Right lung (tissue), 5 donors: ENCODE data around the gene CYP26C1. TPM values are rescaled to one million over a fixed set of nuclear protein-coding genes. Genes with fewer than 3 reads are reported as not detected.

Source experiments
- DNase-seq, 2 donors: peaks; one replicate each; pipeline ENCODE4 v3.0.0-alpha.2; 2013
- polyA plus RNA-seq, 5 donors: library from polyadenylated mRNA; unstranded; fragments of 120-200 nt; gene quantifications; one replicate each; pipeline versions ENCODE4 v1.2.1 to v1.2.3, GENCODE V29; 2013; ENCODE audit warnings: inconsistent platforms in 1 of 5, low replicate concordance in 1 of 5; ENCODE audit not compliant: insufficient read length in 5 of 5, insufficient read depth in 1 of 5

Gene CYP26C1
- polyA plus RNA-seq, 5 donors = 0.04 to 0.16 (median 0.06) TPM; not detected in 1

GRCh38 chr10:93063977-93064660, 3.5 kb downstream of the CYP26C1 start:
- no peak for DNase-seq

- DNase-seq = no peak
These were observed 4.5 kb downstream of the CYP26C1 start for GRCh38 chr10:93064874-93065660.

- DNase-seq = no peak
These were observed 5.3 kb downstream of the CYP26C1 start for GRCh38 chr10:93065675-93066543.

GRCh38 chr10:93066544-93066913, 5.9 kb downstream of the CYP26C1 start:
- DNase-seq = no peak

- DNase-seq = no peak
These were observed 7.1 kb downstream of the CYP26C1 start for GRCh38 chr10:93067443-93068365.

GRCh38 chr10:93068411-93069244, 8.0 kb downstream of the CYP26C1 start:
- DNase-seq = no peak

- DNase-seq = no peak
These were observed 8.6 kb downstream of the CYP26C1 start for GRCh38 chr10:93069245-93069561.

- DNase-seq = no peak
These were observed 10.0 kb downstream of the CYP26C1 start for GRCh38 chr10:93070378-93071176.

GRCh38 chr10:93071177-93071472, 10.5 kb downstream of the CYP26C1 start:
- DNase-seq = no peak

GRCh38 chr10:93071674-93072224, 11.2 kb downstream of the CYP26C1 start:
- no peak for DNase-seq

GRCh38 chr10:93072225-93072712, 11.7 kb downstream of the CYP26C1 start:
- DNase-seq = no peak

- DNase-seq = no peak
These were observed 12.3 kb downstream of the CYP26C1 start for GRCh38 chr10:93072713-93073538.

- no peak for DNase-seq
These were observed 13.0 kb downstream of the CYP26C1 start, which contains the start of gene CYP26A1 for GRCh38 chr10:93073539-93074146. TSS of gene CYP26A1 (plus strand) at chr10:93073893. CDS start at chr10:93073935, 42 bp downstream.

- no peak for DNase-seq
These were observed 13.6 kb downstream of the CYP26C1 start for GRCh38 chr10:93074147-93074596.

GRCh38 chr10:93074597-93075368, 14.2 kb downstream of the CYP26C1 start:
- no peak for DNase-seq

GRCh38 chr10:93075369-93076221, 15.0 kb downstream of the CYP26C1 start:
- DNase-seq = no peak
